Mesodermal cell (in vitro differentiated cells): ENCODE results near the gene H1-8.

Experiments
- H3K27ac ChIP-seq: 2 replicates; pipeline ENCODE4 v1.7.0; 2013; ENCODE audit warnings: mild to moderate bottlenecking, low read depth, low read length, moderate library complexity; ENCODE audit not compliant: severe bottlenecking
- H3K36me3 ChIP-seq: 2 replicates; pipeline ENCODE4 v1.7.1; 2013; ENCODE audit warnings: mild to moderate bottlenecking, low read length, moderate library complexity; ENCODE audit not compliant: control insufficient read depth, insufficient read depth
- H3K4me1 ChIP-seq: one replicate; pipeline ENCODE4 v1.7.1; 2013; ENCODE audit warnings: mild to moderate bottlenecking, low read length; ENCODE audit not compliant: insufficient read depth, control insufficient read depth, poor library complexity, severe bottlenecking
- H3K4me3 ChIP-seq: 2 replicates; pipeline ENCODE4 v1.7.0; 2013; ENCODE audit warnings: low read length, control low read depth, mild to moderate bottlenecking; ENCODE audit not compliant: insufficient read depth, poor library complexity, severe bottlenecking; ENCODE audit errors: extremely low read depth
- H3K9me3 ChIP-seq: 2 replicates; pipeline ENCODE4 v1.7.1; 2013; ENCODE audit warnings: mild to moderate bottlenecking, low read length, moderate library complexity; ENCODE audit not compliant: control insufficient read depth
- WGBS, 2 experiments: methylation state at CpG; one replicate each; pipeline ENCODE4 v1.1.5; 2013; ENCODE audit warnings: missing lambda C conversion rate in 2 of 2; ENCODE audit not compliant: insufficient coverage in 2 of 2; 5-methylcytosine and 5-hydroxymethylcytosine counted together

H1-8 gene

GRCh38 chr3:129556358-129556695 lies 13.4 kb downstream of the H1-8 start:
- Histone ChIP-seq H3K27ac (no peak overlapping the region), H3K4me3 (no peak overlapping the region), H3K4me1 (peaks cover 69% of the 10 kb centered on the region), H3K36me3 (peaks cover 62% of the 10 kb centered on the region), H3K9me3 (no peaks in the 10 kb centered on the region)
- 97 to 98% methylated on average over 13 to 15 of the region's 15 CpGs for WGBS, 2 experiments

GRCh38 chr3:129556890-129557547 lies 14.0 kb downstream of the H1-8 start:
- Histone ChIP-seq H3K4me1 (peaks cover 73% of the 10 kb centered on the region), H3K27ac (no peak overlapping the region), H3K4me3 (no peak overlapping the region), H3K36me3 (peaks cover 66% of the 10 kb centered on the region), H3K9me3 (no peaks in the 10 kb centered on the region)
- 88 to 91% methylated on average over 22 to 29 of the region's 31 CpGs for WGBS, 2 experiments

- H3K9me3 ChIP-seq: no peaks in the 10 kb centered on the region
- 90 to 91% methylated on average over 11 of the region's 11 CpGs for WGBS, 2 experiments
- H3K4me1 ChIP-seq: peaks cover 70% of the 10 kb centered on the region
- H3K4me3 ChIP-seq: no peak overlapping the region
- peaks cover 70% of the 10 kb centered on the region for H3K36me3 ChIP-seq
- peak overlapping the region; percentile 37 for H3K27ac ChIP-seq
Measured at GRCh38 chr3:129557548-129557894, 14.5 kb downstream of the H1-8 start.

- Histone ChIP-seq H3K27ac (peak overlapping the region; percentile 73), H3K4me3 (no peak overlapping the region), H3K36me3 (peaks cover 77% of the 10 kb centered on the region), H3K9me3 (no peaks in the 10 kb centered on the region), H3K4me1 (peaks cover 64% of the 10 kb centered on the region)
- 96% methylated on average over 14 to 15 of the region's 15 CpGs for WGBS, 2 experiments
Measured at GRCh38 chr3:129558081-129558771, 15.3 kb downstream of the H1-8 start.

- H3K4me3 ChIP-seq: no peak overlapping the region
- H3K36me3 ChIP-seq: peaks cover 84% of the 10 kb centered on the region
- 87 to 90% methylated on average over 8 to 10 of the region's 11 CpGs for WGBS, 2 experiments
- H3K4me1 ChIP-seq: peaks cover 61% of the 10 kb centered on the region
- peak overlapping the region; percentile 73 for H3K27ac ChIP-seq
- H3K9me3 ChIP-seq: no peaks in the 10 kb centered on the region
Measured at GRCh38 chr3:129558772-129559564, 16.0 kb downstream of the H1-8 start.

- peaks cover 87% of the 10 kb centered on the region for H3K36me3 ChIP-seq
- WGBS, 2 experiments: 92 to 96% methylated on average over 15 to 20 of the region's 20 CpGs
- H3K4me3 ChIP-seq: no peak overlapping the region
- peak overlapping the region; percentile 73 for H3K27ac ChIP-seq
- no peaks in the 10 kb centered on the region for H3K9me3 ChIP-seq
- H3K4me1 ChIP-seq: peaks cover 58% of the 10 kb centered on the region
Measured at GRCh38 chr3:129559565-129560079, 16.6 kb downstream of the H1-8 start.

- H3K27ac ChIP-seq: no peak overlapping the region
- peaks cover 87% of the 10 kb centered on the region for H3K36me3 ChIP-seq
Measured at GRCh38 chr3:129560269-129560787, 17.4 kb downstream of the H1-8 start.

GRCh38 chr3:129560911-129561594 lies 18.1 kb downstream of the H1-8 start:
- Histone ChIP-seq H3K36me3 (peaks cover 87% of the 10 kb centered on the region), H3K27ac (peak overlapping the region; percentile 76), H3K4me1 (peaks cover 47% of the 10 kb centered on the region), H3K4me3 (no peak overlapping the region), H3K9me3 (no peaks in the 10 kb centered on the region)
- 74 to 79% methylated on average over 15 to 16 of the region's 18 CpGs for WGBS, 2 experiments

More at GRCh38 chr3:129560269-129560787, 17.4 kb downstream of the H1-8 start:
- 87 to 89% methylated on average over 14 of the region's 16 CpGs for WGBS, 2 experiments
- Histone ChIP-seq H3K9me3 (no peaks in the 10 kb centered on the region), H3K4me1 (peaks cover 50% of the 10 kb centered on the region), H3K4me3 (no peak overlapping the region)

GRCh38 chr3:129561619-129562248 lies 18.8 kb downstream of the H1-8 start:
- peaks cover 47% of the 10 kb centered on the region for H3K4me1 ChIP-seq
- H3K27ac ChIP-seq: no peak overlapping the region
- H3K9me3 ChIP-seq: no peaks in the 10 kb centered on the region
- 96 to 97% methylated on average over 9 to 11 of the region's 18 CpGs for WGBS, 2 experiments
- peaks cover 87% of the 10 kb centered on the region for H3K36me3 ChIP-seq
- H3K4me3 ChIP-seq: no peak overlapping the region

GRCh38 chr3:129562803-129563202 lies 19.8 kb downstream of the H1-8 start:
- WGBS, 2 experiments: 94 to 97% methylated on average over 19 of the region's 19 CpGs
- H3K9me3 ChIP-seq: no peaks in the 10 kb centered on the region
- peaks cover 87% of the 10 kb centered on the region for H3K36me3 ChIP-seq
- no peak overlapping the region for H3K4me3 ChIP-seq
- H3K4me1 ChIP-seq: peaks cover 39% of the 10 kb centered on the region
- H3K27ac ChIP-seq: peak overlapping the region; percentile 41
